ENCODE results near the gene MASP2.

- TF ChIP-seq, protein P1, sequence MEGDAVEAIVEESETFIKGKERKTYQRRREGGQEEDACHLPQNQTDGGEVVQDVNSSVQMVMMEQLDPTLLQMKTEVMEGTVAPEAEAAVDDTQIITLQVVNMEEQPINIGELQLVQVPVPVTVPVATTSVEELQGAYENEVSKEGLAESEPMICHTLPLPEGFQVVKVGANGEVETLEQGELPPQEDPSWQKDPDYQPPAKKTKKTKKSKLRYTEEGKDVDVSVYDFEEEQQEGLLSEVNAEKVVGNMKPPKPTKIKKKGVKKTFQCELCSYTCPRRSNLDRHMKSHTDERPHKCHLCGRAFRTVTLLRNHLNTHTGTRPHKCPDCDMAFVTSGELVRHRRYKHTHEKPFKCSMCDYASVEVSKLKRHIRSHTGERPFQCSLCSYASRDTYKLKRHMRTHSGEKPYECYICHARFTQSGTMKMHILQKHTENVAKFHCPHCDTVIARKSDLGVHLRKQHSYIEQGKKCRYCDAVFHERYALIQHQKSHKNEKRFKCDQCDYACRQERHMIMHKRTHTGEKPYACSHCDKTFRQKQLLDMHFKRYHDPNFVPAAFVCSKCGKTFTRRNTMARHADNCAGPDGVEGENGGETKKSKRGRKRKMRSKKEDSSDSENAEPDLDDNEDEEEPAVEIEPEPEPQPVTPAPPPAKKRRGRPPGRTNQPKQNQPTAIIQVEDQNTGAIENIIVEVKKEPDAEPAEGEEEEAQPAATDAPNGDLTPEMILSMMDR (IDR thresholded peaks at IDR 0.05) = no peak
- no peak for TF ChIP-seq POLR2A (IDR thresholded peaks at IDR 0.05)
Observed at GRCh38 chr1:11025618-11026017, 21.4 kb downstream of the MASP2 start.

All from tibial nerve (tissue), 3 donors.